Esophagus muscularis mucosa (tissue), 4 donors: ENCODE data around the gene GTF3C1. TPM values are rescaled to one million over a fixed set of nuclear protein-coding genes. Genes with fewer than 3 reads are reported as not detected.
A peak's percentile ranks its signal among the peaks of the same experiment; 100 is the strongest.

Experiments used
- DNase-seq: peaks from one replicate; pipeline ENCODE4 v3.0.0-alpha.2; 2017; ENCODE audit errors: extremely low spot score
- H3K27ac ChIP-seq, 4 donors: fragments of 200-600 bp; sonication (generic); replicated peaks in 1 of 4; 1 replicate in 3 of 4; 2 replicates in 1 of 4; pipeline ENCODE4 v1.5.1; 2016 to 2019; ENCODE audit warnings: mild to moderate bottlenecking in 1 of 4
- H3K27me3 ChIP-seq, 4 donors: fragments of 200-600 bp; sonication (generic); one replicate each; pipeline versions ENCODE4 v1.5.1 to v1.6.0; 2016 to 2019
- H3K36me3 ChIP-seq, 4 donors: fragments of 200-600 bp; sonication (generic); one replicate each; pipeline ENCODE4 v1.5.1; 2016 to 2019
- H3K4me1 ChIP-seq, 4 donors: fragments of 200-600 bp; sonication (generic); one replicate each; pipeline ENCODE4 v1.5.1; 2016 to 2019
- H3K4me3 ChIP-seq, 4 donors: fragments of 200-600 bp; sonication (generic); 1 replicate in 2 of 4; 2 replicates in 2 of 4; pipeline ENCODE4 v1.5.1; 2016 to 2019; ENCODE audit warnings: mild to moderate bottlenecking in 4 of 4, moderate library complexity in 1 of 4
- H3K9me3 ChIP-seq, 4 donors: fragments of 200-600 bp; sonication (generic); 1 replicate in 3 of 4; 2 replicates in 1 of 4; pipeline ENCODE4 v1.5.1; 2016 to 2019
- CTCF ChIP-seq, 3 experiments: fragments of 200-600 bp in 2 of 3; fragments of 450-650 bp in 1 of 3; sonication (generic) in 2 of 3; IDR thresholded peaks; one replicate each; pipeline ENCODE4 v1.5.1; 2017 to 2019; ENCODE audit warnings: antibody characterized with exemption in 3 of 3, mild to moderate bottlenecking in 2 of 3, moderate library complexity in 1 of 3
- EP300 ChIP-seq: sonication (generic); formaldehyde crosslinking; IDR thresholded peaks from one replicate; pipeline ENCODE4 v1.6.1; 2017; ENCODE audit warnings: antibody characterized with exemption
- POLR2A ChIP-seq: fragments of 450-650 bp; IDR thresholded peaks from one replicate; pipeline ENCODE4 v1.6.1; 2017; ENCODE audit warnings: antibody characterized with exemption, moderate library complexity, mild to moderate bottlenecking, low read depth
- POLR2AphosphoS5 ChIP-seq, 2 donors: sonication (generic); formaldehyde crosslinking; IDR thresholded peaks; one replicate each; pipeline ENCODE4 v1.6.1; 2017; ENCODE audit warnings: antibody characterized with exemption in 2 of 2
- WGBS: methylation state at CpG from one replicate; pipeline ENCODE4 v1.1.5; 2018; 5-methylcytosine and 5-hydroxymethylcytosine counted together
- intact Hi-C: fragments of 100-400 bp; cut with DNase I; formaldehyde crosslinking; loops from one replicate; pipeline ENCODE4 v1.15.1; 2023
- total RNA-seq, 4 donors: library from RNA; depleted of rRNA; stranded (reverse); fragments of >200 nt; gene quantifications; one replicate each; pipeline versions ENCODE4 v1.1.0 to v1.2.1, GENCODE V29; 2016

The GTF3C1 gene
- total RNA-seq, 4 donors from 2014 or later = 37.6 to 65.4 (median 54.8) TPM

- no peak overlapping the region for H3K27ac ChIP-seq
- peaks cover 0 to 6% (median 3%) of the 10 kb centered on the region in 4 donors for H3K4me1 ChIP-seq
- H3K4me3 ChIP-seq = no peak overlapping the region
- intact Hi-C loops = no loop called here
- 83% methylated on average over 7 of the region's 9 CpGs for WGBS
- peaks cover 79 to 100% (median 99%) of the 10 kb centered on the region in 4 donors for H3K36me3 ChIP-seq
- no peaks in the 10 kb centered on the region for H3K27me3 ChIP-seq
- TF ChIP-seq EP300 (no peak), POLR2A (no peak), POLR2AphosphoS5 (IDR thresholded peaks at IDR 0.05) (no peak), CTCF (IDR thresholded peaks at IDR 0.05) (no peak)
- no peak for DNase-seq
- H3K9me3 ChIP-seq = no peaks in the 10 kb centered on the region
Observed at GRCh38 chr16:27498031-27498825, 51.5 kb downstream of the GTF3C1 start.

- Histone ChIP-seq H3K27ac (no peak overlapping the region), H3K9me3 (no peaks in the 10 kb centered on the region), H3K4me1 (peaks cover 0 to 6% (median 3%) of the 10 kb centered on the region in 4 donors), H3K4me3 (no peak overlapping the region), H3K36me3 (peaks cover 72 to 100% (median 99%) of the 10 kb centered on the region in 4 donors), H3K27me3 (no peaks in the 10 kb centered on the region)
- intact Hi-C loops = no loop called here
- 87% methylated on average over 12 of the region's 13 CpGs for WGBS
- TF ChIP-seq POLR2AphosphoS5 (IDR thresholded peaks at IDR 0.05) (no peak), POLR2A (no peak), CTCF (IDR thresholded peaks at IDR 0.05) (no peak), EP300 (no peak)
- DNase-seq = no peak
Observed at GRCh38 chr16:27495191-27495590, 54.5 kb downstream of the GTF3C1 start.

- H3K4me1 ChIP-seq = no peaks in the 10 kb centered on the region
- TF ChIP-seq POLR2AphosphoS5 (IDR thresholded peaks at IDR 0.05) = no peak
- no peak for TF ChIP-seq EP300
- TF ChIP-seq CTCF (IDR thresholded peaks at IDR 0.05) = no peak
- DNase-seq = no peak
- H3K36me3 ChIP-seq = peaks cover 75 to 100% (median 99%) of the 10 kb centered on the region in 4 donors
- no peak overlapping the region for H3K4me3 ChIP-seq
- intact Hi-C loops = no loop called here
- 83% methylated on average over 11 of the region's 11 CpGs for WGBS
- H3K27ac ChIP-seq = peak overlapping the region in 2 of 4 donors; percentile 1 to 25
- no peaks in the 10 kb centered on the region for H3K9me3 ChIP-seq
- H3K27me3 ChIP-seq = no peaks in the 10 kb centered on the region
Observed at GRCh38 chr16:27492588-27492979, 57.1 kb downstream of the GTF3C1 start.

GRCh38 chr16:27491894-27492587 lies 57.7 kb downstream of the GTF3C1 start:
- no peak for TF ChIP-seq POLR2A
- peak in 1 of 2 donors; percentile 54 for TF ChIP-seq POLR2AphosphoS5 (IDR thresholded peaks at IDR 0.05)
- no peaks in the 10 kb centered on the region for H3K4me1 ChIP-seq
- H3K27ac ChIP-seq = peak overlapping the region in 2 of 4 donors; percentile 19 to 36
- H3K4me3 ChIP-seq = no peak overlapping the region
- peaks cover 75 to 100% (median 99%) of the 10 kb centered on the region in 4 donors for H3K36me3 ChIP-seq
- intact Hi-C loops = no loop called here
- no peaks in the 10 kb centered on the region for H3K9me3 ChIP-seq
- DNase-seq = no peak
- no peaks in the 10 kb centered on the region for H3K27me3 ChIP-seq
- 87% methylated on average over 12 of the region's 16 CpGs for WGBS

GRCh38 chr16:27489906-27490305 lies 59.8 kb downstream of the GTF3C1 start:
- Histone ChIP-seq H3K27ac (no peak overlapping the region), H3K36me3 (peaks cover 78 to 100% (median 99%) of the 10 kb centered on the region in 4 donors), H3K4me1 (no peaks in the 10 kb centered on the region), H3K9me3 (no peaks in the 10 kb centered on the region), H3K27me3 (no peaks in the 10 kb centered on the region), H3K4me3 (no peak overlapping the region)
- intact Hi-C loops = no loop called here
- DNase-seq = no peak
- 95% methylated on average over 7 of the region's 7 CpGs for WGBS
- TF ChIP-seq POLR2AphosphoS5 (IDR thresholded peaks at IDR 0.05) = no peak
- no peak for TF ChIP-seq POLR2A
- no peak for TF ChIP-seq EP300
- TF ChIP-seq CTCF (IDR thresholded peaks at IDR 0.05) = no peak
